NCI-H510A (cell line): ENCODE data around the gene ACTG1.

Experiments
- DNase-seq: peaks from one replicate; lab custom pipeline; 2025; lab: John Stamatoyannopoulos, UW

The ACTG1 gene

DNA sequence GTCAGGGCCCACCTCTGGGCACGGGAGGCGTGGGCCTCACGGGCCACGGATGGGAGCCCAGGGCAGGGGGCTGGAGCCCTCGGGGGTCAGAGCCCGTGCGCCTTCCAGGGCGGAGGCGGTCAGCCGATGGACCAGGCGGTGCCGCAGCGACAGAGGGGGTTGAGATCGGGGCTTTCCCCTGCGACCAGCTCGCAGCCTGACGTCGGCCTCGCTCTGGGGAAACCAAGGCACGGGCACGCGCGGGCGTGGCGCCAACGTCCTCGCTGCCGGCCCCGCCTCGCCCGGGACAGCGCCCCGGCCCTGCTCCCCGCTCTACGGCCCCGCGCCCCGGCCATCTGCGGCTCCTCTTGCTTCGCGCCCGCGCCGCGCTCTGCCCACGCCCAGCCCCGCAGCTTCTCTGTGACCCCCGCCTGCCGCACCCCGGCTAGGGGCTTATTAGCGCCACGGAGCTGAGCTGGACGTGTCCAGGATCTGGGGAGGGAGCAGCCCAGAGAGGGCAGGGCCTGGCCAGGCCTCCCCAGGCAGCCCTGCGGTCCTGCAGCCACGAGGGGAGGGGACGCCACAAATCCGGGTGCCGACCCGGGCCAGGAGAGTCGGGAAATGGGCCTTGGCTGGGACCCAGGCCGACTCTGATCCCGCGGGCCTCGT, 13.5 kb downstream of the ACTG1 start:
- no peak for DNase-seq

DNA sequence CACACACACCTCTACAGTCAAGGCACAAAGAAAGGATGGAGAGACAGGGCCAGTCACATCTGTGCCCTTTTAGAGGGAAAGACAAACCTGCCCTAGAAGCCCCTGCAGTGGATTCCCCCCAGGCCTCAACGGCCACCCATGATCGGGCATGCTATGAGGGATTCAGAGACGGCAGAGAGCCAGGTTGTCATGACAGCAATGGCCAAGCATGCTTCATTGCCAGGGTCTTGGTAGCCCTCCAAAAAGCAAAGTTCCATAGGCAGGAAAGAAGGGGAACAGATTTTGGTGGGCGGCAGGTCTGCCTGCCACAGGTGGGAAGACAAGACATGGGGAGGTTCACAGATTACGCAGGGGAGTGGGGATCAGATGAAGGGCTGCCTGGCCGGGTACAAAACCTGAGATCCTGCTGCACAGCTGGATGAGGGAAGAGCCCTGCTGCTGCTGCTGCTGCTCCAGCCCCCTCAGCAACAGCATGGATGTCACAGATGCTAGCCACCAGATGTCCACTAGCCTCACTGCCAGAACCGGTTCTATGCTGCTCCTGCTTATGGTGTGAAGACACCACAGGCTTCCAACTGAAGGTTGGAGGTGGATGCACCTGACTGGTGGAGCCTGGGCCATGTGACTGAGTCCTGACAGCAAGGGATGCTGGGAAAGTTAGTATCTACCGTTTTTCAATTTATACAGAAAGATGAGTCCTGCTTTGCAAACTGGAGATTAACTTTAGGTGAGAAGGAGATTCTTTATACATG, 17.8 kb downstream of the ACTG1 start:
- DNase-seq = peak; percentile 56

DNA sequence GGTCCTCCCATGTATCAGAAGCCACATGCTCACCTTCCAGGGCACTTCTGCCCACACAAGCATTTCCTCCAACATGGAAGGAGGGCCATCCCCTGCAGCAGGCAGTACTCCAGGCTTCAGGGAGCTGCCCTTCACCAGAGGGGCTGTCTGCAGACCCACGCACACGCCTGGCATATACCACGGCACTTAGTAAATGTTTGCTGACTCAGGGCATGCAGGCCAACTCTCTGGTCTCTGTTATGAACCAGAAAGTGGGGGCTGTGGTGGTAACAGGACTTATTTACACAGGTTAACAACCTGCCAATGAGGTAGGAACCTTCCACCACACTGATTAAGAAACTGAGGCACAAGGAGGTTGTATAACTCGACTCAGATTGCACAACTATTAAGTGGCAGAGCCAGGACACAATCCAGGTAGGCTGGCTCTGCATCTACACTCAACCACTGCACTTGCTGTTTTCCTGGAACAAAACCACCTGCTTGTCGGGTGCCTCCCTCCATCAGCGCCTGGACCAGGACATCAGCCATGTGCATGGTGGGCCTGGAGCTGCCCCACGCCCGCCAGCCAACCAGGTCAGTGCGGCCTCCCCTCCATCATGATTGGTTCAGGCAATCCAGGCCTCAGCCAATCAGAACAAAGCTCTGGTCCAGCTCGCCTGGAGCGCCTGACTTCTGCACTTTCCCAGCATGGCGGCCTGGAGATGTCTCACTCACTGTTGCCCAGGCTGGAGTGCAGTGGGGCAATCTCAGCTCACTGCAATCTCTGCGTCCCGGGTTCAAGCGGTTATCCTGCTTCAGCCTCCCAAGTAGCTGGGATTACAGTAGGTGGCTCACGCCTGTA, 19.2 kb downstream of the ACTG1 start:
- DNase-seq = no peak

DNA sequence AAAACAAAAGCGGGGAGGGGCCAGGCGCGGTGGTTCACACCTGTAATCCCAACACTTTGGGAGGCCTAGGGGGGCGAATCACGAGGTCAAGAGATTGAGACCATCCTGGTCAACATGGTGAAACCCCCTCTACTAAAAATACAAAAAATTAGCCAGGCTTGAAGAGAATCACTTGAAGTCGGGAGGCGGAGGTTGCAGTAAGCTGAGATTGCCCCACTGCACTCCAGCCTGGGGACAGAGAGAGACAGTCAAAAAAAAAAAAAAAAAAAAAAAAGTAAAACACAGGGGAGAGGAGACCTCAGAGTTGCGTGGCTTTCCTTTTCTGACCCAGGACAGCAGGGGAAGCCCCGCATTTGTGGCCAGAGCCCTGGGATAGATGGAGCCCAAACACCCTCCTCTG, 19.9 kb downstream of the ACTG1 start:
- DNase-seq = no peak

- no peak for DNase-seq
These were observed 20.4 kb downstream of the ACTG1 start for GRCh38 chr17:81492202-81492601.

GRCh38 chr17:81491761-81492160, 20.8 kb downstream of the ACTG1 start:
- DNase-seq = no peak

GRCh38 chr17:81491181-81491581, 21.4 kb downstream of the ACTG1 start:
- DNase-seq = no peak

GRCh38 chr17:81489998-81490992, 22.3 kb downstream of the ACTG1 start:
- no peak for DNase-seq

DNA sequence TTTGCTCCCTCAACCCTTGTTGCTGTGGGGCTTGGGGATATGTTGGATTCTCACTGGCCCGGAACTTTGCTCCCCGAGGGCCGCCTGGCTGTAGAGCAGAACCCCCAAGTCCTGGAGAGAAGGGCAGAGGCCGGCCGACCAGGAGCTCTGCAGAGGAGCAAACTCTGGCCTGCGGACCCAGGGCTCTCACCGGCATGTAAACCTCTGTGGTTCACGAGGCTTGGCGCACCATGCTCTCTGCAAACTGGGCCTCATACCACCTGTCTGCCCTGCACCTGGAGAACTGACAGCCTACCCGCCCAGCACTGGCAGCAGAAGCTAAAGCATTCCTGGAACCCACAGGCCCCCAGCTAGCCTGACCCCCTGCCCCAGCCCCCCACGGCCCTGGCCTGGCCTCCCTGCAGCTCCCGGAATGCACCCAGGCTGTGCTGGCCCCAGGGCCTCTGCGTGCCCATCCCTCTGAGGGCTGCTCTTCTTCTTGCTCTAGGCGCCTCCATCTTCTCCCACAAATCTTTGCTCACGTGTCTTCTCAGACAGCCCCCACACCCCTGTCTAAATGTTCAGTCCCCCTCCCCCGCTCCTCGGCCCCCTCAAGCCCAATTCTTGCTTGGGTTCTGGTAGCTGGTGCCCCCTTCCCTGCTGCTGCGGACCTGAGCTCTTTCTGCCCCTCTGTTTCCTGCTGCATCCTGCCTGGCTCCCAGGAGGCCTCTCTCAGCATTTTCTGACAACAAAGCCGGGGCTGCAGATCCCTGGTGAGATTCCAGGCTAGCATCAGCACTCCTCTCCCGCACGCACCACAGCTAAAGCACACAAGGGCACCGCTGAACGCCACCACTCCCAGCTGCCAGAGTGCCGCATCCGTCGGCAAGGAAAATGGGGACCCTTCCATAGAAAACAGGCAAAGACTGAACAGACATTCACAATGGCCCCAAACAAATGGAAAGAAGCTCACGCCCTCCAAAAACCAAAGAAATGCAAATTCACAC, 23.3 kb downstream of the ACTG1 start:
- no peak for DNase-seq

DNA sequence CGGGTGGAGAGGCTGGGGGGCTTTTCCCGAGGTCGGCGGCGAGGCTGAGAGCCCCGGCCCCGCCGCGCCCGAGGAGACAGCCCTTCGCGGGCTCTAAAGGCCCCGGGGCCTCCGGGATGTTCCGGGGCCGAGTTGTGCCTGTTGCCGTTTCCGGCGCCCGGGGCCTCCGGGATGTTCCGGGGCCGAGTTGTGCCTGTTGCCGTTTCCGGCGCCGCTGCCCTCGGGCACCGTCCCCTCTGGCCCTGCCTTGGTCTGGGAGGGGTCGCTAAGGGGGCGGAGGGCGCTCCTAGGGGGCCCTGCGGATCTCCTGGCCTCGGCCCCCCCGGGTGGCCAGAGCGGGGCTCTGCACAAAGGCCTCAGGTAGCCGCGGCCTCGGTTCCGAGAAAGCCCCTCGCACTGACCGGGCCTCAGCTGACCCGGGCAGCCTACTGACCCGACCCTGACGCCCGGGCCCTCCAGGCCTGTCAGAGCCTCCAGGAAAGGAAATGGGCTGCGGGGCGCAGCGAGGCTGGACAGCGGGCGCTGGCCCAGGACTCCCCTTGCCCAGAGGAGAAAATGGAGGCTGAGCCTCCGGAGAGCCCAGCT, 24.2 kb downstream of the ACTG1 start:
- DNase-seq = no peak

- DNase-seq = peak; percentile 68
These were observed 24.9 kb downstream of the ACTG1 start for GRCh38 chr17:81487487-81488275.

DNA sequence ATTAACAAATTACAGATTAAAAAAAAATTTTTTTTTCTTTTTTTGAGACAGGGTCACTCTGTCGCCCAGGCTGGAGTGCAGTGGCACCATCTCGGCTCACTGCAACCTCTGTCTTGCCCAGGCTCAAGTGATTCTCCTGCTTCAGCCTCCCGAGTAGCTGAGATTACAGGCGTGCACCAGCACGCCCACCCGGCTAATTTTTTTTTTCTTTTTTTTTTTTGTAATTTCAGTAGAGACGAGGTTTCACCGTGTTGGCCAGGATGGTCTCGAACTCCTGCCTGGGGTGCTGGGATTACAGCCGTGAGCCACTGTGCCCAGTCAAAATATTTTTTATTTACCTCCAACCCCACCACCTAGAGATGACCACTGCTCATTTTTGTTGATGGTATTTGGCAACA, 25.5 kb downstream of the ACTG1 start:
- no peak for DNase-seq

DNA sequence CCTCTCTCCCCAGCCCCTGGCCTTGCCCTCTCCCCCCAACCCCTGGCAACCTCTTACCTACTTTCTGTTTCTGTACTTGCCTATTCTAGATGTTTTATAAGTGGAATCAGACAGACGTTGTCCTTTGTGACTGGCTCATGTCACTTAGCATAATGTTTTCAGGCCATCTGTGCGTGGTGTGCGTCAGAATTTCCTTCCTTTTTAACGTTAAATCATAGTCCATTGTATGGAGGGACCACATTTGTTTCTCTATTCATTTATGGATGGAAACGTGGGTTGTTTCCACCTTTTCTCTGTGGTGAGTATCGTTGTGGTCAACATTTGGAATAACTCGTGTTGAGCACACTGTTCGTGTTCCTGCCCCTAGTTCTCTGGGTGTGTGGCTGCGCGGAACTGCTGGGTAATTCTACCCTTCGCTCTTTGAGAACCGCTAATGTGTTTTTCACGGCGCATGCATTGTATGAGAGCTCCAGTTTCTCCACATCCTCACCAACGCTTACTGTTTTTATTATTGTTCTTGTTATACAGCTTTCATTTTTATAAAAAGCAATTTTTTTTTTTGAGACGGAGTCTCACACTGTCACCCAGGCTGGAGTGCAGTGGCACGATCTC, 26.3 kb downstream of the ACTG1 start:
- no peak for DNase-seq

DNA sequence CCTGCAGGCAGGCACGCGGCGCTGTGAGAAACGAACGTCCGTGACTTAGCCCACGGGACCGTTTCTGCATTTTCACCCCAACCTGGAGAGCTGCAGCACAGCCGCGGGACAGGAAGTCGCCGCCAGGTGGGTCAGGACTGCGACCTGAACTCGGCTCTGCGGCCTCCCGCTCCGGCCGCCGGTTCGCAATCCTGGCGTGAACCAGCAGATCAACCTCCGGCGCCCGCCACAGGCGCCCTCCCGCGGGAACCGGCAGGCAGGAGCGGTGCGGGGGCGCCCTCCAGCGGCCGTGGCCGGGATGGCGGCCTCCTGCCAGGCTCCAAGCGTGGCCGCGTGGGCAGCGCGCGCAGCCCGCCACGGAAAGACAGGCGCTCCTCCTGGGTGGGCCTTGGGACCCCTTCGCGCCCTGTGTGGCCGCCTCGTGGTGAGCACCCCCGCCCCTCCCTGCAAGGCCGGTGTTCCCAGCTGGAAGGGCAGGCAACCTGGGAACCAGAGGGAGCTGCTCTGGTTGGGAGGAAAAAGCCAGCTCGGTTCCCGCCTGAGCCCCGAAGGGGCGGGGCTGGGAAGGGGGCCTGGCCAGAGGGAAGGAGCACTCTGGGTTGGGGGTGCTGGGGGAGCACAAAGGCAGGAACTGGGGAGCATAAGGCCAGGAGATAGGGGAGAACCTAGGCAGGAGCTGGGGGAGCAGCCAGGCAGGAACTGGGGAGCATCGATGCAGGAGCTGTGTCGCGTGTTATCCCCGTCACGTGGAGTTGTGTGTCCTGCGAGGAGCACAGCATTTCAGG, 28.2 kb downstream of the ACTG1 start:
- peak; percentile 65 for DNase-seq

DNA sequence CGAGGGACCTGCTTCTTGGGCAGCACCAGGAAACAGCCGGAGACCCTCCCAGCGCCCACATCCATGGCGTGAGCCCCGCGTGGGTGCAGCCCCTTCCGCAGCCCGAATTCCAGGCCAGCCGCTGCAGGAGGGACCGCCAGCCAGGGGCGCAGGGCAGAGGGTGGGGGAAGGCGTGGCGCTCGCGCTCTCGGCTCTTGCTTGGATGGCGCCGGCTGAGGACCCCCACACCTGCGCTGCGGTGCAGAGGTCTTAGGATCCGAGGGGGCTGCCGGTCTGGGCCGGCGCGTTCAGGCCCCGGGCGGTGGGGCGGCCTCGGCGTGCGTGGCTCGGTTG, 28.8 kb downstream of the ACTG1 start:
- DNase-seq = no peak

- DNase-seq = no peak
These were observed 29.3 kb downstream of the ACTG1 start for GRCh38 chr17:81483085-81483861.

GRCh38 chr17:81482673-81483072, 29.9 kb downstream of the ACTG1 start:
- DNase-seq = no peak
